Measurements from ENCODE around the gene PDE6D.

The PDE6D gene

DNA sequence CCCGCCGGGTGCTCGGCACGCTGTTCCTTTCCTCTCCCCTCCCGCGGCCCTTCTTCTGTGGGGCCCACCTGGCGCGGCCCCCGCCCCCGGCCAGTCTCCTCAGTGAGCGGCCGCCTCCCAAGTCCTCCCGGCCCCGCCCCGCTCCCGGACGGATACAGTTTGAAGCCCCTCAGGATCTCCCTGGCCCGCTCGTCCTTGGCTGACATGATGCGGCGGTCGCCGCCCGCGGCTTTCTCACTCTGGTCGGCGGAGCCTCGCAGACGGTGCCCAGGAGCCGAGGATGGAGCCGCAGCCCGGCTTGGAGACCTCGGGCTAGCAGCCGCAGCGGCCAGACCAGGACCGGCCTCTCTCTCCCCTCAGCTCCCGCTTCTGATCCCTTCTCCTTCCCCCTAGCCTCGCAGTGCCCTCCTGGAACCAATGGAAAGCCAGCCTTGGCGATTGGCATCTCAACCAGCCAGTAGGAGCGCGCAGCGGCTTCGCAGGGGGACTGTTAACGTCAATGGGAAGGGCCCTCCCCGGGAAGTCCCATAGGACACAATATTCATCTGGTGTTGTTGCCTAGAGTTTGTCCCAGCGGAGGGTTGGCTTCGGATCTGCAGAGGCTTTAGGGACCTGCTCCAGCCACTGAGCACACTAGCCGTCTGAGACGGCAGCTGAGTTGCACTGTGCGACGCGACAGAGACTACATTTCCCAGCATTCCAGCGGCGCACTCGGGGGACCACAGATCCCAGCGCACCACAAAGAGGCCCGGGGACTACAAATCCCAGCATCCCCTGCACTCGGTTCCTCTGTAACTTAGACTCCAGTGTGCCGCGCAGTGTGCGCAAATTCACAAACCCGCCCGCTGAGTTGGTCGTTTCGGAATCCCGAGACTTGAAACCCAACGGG, at the start of gene PDE6D:
TSS of gene PDE6D (minus strand) at position 374 of the 889 bp plus-strand sequence. CDS start at position 206, 168 bp downstream.
- peak; percentile 98 for DNase-seq

DNA sequence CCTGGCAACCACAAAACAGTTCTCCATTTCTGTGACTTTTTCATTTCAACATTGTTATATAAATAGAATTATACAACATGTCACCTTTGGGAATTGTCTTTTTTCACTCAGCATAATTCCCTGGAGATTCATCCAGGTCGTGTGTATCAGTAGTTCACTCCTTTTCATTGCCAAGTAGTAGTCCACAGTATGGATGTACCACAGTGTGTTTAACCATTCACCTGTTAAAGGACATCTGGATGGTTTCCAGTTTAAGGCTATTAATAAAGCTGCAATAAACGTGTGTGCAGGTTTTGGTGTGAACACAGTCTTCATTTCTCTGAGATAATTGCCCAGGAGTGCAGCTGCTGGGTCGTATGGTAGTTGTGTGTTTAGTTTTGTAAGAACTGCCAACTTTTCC, 40.8 kb upstream of the PDE6D start:
- DNase-seq, result no peak

DNA sequence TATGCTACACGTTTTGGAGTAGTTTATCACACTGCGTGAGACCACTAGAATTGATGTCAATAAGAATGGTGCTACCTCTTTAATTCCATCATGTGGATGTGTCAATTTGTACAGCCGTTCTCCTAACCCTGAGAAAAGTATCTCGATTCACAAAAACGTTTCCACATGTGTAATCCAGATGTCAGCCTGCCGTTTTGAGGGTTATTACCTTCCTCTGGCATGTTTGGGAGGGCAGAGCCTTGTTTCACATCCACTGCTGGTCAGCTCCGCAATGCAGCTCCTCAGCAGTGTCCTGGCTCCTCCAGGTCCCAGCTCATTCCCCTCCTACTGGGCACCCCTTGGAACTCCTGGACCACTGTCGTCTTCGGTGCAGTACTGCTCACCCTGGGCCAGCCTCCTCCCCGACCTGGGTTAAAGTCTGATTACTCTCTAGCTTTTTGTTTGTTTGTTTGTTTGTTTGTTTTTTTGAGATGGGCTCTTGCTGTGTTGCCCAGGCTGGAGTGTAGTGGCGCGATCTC, 39.8 kb upstream of the PDE6D start:
- no peak for DNase-seq

DNA sequence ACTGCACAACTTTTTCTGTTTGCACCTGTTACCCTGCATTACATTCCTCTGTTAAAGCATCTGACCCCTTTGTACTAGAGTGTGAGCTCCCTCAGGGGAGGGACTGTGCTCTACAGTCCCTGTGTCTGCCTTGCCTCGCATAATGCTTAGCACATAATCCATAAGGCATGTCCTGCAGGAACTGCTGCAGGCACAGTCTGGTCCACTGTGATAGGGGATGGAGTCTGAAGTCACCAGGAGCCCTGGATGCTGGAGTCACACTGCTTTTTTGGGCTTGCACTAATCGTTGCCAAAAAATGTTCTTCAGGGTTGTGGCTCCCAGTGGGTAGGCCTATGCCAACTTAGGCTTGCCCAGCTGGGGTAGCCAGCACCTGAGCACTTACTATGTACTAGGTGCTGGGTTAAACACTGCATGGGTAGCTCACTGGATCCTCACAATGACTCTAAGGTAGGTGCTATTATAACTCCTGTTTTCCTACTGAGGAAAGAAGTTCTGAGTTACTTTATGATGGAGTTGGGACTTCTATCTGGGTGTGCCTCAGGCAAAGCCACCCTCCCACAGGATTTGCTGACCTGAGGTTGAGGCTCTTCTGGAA, 38.5 kb upstream of the PDE6D start:
- no peak for DNase-seq

DNA sequence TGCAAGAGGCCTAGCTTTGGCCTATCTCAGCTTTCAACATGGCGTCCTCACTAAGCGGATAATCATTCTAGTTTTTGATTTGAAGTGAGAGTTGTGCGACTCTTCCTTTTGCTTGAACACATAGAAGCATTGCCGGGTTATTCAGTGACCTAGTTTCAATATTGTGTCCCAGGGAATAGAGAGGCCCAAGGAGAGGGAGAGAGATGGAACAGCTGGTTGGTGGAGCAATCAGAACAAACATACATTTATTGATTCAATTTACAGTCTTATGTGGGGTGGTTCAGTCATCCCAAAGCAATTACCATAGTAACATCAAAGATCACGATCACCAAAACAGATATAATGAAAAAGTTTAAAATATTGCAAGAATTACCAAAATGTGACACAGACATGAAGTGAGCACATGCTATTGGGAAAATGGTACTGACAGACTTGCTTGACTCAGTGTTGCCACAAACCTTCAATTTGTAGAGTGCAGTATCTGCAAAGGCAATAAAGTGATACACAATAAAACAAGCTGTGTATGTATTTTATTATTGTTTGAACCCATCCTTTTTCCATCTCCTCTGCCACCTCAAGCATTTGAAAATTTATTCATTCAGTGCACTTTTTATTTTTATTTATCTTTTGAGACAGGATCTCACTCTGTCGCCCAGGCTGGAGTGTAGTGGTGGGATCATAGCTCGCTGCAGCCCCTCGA, 35.4 kb upstream of the PDE6D start:
- no peak for DNase-seq

DNA sequence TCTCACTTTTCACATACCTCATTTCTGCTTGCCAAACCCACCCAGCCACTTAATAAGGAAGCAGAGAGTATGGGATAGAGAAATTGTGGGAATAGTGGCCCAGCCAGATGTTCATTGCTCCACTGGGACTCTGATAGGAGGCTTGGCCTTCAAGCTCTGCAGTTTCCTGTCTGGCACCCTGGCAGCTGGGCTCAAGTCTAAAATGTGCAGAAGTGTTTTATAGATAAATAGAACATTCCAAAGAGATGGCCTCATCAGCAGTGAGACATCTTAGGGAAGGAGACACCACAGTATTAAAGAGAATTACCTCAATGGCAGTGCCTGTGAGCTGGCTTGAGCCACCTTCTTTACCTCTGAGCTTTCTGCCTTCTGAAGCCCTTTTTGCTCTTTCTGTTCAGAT, 29.8 kb upstream of the PDE6D start:
- no peak for DNase-seq

DNA sequence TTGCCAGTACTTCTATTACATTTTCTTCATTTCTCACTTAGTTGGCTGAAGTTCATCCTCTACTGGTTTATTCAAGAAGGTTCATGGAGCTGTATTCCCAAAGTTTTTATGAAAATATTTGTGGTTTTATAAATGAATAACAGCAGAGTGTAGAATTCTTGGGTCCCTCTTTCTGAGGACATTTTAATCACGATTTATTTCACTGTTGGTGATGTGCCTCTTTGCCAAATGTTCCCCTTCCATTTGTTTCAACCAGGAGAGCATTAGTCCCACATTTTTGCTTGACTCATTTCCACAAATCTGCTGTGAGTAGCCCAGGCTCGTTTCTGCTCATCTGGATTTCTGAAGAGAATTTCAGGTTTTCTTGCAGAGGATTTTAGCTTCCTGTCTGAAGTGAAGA, 25.9 kb upstream of the PDE6D start:
- no peak for DNase-seq

DNA sequence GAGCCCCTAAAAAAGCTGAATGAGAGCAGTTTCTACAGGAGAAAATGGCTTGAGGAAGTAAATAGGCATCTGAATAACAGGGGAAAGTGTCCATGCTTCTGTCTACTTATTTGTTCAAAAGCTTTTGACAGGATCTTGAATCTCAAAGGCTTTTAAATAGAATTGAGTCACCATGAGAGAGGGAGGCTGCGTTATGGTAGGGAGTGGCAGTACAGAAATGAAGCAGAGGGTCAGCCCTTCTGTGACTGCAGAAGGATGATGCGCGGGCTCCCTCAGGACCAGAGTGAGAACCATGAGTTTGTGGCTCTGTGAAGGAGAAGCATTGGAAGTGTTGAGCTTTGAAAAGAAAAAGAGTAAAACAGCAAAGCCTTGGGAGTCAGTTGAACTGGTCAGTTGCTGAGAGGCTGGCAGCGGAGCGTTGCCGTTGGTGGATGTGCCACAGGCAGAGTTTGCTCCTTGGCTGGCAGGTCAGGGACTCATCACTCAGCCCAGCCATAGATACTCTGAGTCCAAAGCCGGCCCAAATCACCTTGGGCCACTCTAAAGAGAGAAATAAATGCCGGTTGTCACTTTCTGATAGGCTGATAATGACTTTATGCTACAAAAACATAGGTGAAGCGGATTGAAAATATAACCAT, 22.5 kb upstream of the PDE6D start:
- no peak for DNase-seq

DNA sequence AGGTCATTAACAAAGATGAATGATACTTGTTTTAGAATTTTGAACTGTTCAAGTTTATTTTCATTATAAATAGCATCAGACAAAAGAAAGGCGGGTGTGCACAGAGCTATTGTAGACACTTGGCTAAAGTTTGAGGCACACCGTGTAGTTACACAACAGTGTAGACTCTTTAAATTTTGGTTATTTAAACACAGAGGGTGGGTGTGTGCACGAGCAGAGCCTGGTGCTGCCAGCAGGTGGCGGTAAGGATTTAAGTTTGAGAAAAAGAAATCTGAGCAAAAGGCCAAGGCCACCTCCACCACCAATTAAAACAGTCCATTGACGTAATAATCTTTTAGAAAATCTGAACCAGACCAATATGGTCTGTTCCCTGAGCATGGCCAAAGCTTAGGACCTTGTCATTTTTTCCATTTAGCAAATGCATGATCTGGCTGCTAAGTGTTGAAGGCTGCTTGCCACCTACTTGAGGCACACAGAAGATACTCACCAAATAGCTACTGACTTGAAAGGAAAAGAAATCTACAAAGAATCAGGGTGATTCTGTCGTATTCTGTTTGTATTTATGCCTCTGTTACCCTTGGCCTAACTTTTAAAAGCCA, 19.5 kb upstream of the PDE6D start:
- DNase-seq, result peak; percentile 49

DNA sequence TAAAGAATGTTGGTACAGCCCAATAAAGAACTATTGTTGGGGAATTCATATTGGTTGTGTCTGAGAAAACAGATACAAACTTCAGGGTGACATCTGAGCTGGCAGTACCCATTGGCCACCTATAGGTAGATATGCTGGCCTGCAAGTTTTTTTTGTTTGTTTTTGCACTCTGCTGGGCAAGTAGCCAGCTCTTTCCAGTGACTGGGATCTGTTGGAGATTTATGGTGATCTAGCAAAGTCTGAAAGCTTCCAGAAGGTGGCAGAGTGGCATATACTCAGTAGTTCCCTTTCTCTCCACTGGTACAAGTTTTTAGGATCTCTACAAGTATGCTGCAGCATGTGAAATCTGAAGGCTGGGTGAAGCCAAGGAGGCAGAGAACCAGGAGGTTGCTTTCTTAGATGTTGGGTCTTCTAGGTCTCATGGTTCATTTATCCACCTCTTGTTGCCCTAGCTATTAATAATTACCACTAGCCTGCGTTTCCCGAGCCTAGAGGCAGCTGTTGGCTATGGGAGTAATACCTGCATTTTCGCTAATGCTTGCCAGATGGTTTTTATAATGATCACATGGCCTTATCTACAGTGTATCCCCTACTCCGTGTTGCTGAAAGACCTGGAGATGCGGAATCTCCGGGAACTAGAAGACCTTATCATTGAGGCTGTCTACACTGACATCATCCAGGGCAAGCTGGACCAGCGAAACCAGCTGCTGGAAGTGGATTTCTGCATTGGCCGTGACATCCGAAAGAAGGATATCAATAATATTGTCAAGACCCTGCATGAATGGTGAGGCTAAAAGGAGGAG, 14.6 kb upstream of the PDE6D start:
- no peak for DNase-seq

DNA sequence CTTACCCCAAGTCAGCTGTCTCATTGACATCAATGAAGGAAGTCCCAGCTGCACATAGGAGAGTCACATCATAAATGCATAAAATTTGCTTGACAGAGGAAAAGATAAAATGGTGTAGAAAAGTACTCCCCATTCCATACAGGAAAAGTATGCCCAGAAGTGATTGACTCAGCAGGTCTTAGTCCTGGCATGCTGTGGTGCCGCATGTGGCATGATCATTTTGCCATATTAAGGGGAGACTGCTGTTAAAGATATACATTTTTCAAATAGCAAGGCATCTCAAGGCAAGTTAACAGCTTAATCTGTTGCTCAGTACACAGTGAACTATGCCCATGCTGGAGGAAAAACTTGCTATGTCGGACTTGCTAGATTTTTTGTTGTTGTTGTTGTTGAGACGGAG, 13.3 kb upstream of the PDE6D start:
- no peak for DNase-seq

DNA sequence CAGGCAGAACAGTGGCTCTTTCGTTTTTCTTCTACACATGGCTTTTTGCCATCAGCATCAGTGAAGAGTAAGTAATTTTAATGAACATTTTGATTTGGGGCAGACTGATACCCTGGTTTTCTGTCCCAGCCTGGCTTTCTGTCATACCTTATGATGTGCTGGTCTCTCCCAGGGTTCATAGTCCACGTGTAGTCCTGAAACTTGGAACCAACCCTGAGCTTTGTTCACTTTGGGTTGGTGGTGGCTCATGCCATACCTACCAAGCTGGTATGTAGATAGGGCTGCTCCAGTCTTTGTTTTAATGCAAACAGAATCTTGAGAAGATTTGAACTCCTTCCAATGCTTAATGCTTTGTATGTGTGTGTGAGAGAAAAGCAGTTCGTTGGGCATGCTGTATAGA, 10.0 kb upstream of the PDE6D start:
- no peak for DNase-seq

DNA sequence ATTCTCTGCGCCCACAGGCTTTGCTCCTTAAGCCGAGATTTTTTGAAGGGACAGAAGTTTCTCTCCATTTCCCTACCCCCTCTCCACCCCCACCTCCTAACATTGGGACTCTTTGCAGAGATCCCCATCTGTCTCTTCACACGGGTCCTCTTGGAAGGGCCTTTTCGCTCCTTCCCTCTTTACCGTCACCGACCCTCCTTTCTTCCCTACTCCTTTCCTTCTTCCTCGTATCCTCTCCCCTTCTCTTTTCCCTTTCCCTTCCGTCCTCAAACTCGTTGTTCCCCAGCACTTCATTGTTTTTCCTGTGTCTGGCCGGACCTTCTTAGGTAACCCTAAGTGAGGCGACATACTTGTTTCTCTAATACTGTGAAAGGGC, 5.8 kb upstream of the PDE6D start:
- DNase-seq, result no peak

DNA sequence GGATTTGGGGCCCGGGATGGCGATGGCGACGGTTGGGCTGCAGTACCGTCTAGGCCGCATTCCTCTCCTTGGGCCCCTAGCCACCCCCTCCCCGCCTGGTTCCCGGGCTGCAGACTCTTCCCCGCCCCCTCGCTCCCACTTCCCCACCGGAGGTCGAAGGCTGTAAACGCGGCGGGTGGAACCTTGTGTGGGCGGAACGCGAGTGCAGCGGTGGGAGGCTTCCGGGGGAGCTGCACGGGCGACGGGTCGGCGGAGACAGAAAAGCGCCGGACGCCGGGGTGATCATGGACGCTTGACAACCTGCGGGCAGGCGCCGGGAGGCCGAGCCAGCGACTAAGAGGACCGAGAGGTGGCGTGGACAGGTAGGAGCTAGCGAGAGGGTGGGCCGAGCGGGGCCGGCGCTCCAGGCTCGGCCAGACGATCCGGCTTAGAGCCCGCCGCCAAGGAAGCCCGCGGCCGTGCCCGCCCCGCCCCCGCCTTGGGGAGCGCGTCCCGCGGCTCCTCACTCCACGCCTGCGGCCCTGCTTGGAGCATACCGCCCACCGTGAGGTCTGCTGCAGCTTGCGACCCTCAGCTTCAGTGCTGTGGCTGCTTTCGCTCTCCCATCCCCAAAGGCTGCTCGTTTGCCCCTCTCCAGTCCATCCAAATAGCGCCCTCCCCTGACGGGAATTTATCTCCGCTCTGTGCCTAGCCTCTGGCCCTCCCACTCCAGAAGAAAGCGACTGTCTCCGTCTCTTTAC, 5.3 kb upstream of the PDE6D start, which contains the start of gene COPS7B:
TSS of gene COPS7B (plus strand) at position 269 of the 740 bp plus-strand sequence. CDS start 2,126 bp downstream, outside the sequence.
- peak; percentile 78 for DNase-seq

DNA sequence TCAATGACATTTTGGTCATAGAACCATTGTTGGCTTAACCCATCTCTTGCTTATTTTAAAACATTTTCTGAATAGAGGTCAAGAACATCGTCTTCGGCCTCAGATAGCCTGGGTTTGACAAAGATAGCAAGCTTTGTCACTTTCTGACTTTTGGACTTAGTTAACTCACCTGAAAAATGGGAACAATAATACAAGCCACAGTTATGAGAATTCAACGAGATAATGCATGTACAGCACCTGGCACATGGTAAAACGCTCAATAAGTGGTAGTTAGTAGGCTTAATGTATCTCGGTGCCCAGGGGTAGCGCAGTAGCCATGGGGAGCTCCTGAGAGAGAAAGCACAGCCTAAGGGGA, 4.7 kb upstream of the PDE6D start:
- DNase-seq, result no peak

DNA sequence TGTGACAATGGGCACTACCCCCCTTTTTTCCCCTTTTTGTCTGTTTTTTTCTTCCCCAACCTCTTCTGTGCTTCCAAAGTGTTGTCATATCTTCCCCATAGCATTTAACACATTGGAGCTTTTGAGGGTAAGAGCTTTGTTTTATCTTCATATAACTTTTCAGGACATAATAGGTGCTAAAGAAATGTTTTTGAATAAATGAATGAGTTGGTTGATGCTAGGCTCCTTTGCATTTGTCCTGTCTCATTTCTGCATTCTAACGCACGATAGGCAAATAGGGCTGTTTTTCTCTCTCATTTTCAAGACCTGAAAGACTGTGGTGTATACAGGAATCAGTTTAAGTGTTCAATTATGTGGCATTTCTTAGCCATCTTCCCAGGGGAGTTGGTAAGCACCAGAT, 4.3 kb upstream of the PDE6D start:
- DNase-seq, result no peak

DNA sequence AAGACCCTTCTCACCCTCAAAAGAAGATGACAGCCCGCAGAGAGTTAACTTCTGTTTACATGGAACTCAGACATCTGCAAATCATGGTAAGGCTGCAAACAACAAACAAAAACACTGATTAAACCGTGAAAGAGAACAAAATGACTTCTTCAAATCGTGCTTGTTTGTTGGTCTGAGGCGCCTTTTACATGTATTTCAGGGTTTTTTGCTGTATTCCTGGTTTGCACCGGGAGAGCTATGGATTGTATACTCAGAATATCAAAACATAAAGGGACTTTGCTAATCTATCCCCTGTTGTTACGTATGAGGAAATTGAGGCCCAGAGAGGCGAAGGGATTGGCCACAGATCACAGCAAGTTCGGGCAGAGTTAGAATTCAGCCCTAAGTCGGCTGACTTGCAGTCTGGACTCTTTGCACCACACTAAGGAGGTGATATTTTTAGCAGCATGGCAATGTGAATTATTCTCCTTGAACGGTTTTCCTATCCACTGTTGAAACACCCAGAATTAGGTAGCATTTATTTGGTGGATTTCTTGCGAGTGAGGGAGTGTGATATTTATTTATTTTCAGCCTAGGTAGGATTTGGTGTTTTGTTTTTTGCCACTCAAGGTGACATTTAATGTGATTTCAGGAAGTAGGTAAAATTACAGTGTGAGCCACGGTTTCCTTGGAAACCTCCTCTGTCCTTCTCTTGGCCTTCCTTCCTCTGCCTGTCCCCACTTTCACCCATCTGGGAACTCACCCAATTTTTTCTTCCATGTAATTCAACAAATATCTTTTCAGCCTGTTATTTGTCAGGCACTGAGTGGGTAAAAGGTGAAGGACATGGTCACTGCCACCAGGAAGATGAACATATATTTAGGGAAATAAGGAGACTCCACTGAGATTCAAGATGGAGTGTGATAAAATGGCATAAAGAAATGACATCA, 980 bp upstream of the PDE6D start:
- DNase-seq, result no peak

DNA sequence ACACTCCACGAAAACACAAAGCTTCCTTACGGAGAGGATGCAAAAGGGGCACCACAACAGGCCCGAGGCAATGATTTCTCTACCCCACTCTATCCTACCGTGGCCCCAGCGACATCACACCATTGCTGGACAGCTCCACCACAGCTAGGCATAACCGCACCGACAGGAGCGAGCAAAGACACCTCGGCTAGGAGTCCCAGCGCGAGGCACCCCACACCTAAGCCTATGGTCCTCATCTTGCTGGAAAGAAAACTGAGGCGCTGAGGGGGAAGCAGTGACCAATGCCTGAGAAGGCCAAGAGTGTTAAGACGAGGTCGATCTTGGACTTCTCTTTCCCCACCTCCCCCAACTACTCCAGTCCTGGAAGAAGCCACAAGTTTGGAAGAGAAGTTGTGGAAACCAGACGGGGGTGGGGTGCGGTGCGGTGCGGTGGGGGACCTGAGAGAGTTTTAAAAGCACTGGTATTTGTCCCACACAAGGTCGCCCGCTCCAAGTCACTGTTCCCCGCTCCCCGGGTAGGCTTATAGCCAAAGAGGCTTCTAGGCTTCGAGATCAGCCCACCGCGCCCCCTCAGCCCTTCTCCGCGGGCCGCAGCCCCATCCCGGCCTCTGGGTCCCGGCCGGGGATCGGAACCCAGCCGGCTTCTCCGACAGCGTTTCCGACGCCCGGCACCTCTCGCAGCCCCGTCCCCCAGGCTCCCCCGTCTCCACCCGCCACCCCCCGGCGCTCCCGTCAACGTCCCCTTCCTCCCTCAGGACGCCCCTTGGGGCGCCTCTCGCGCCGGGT, 766 bp downstream of the PDE6D start:
- DNase-seq, result no peak
